ENCODE measurements around the gene ANKRD63. TPM values are rescaled to one million over a fixed set of nuclear protein-coding genes. Genes with fewer than 3 reads are reported as not detected.

Gene ANKRD63
- total RNA-seq, 1 donor from 2014 or later = not detected

- Mint-ChIP-seq H3K4me1 (peaks cover 70% of the 10 kb centered on the region), H3K36me3 (no peaks in the 10 kb centered on the region), H3K27me3 (ENCODE audit: insufficient read depth, low read depth) (peaks cover 24% of the 10 kb centered on the region), H3K9me3 (no peaks in the 10 kb centered on the region), H3K27ac (peak overlapping the region; percentile 95), H3K4me3 (peak overlapping the region; percentile 50)
- H3K27me3 ChIP-seq = peaks cover 59% of the 10 kb centered on the region
- TF ChIP-seq EZH2phosphoT487 (IDR thresholded peaks at IDR 0.05) = no peak
- TF ChIP-seq CTCF (IDR thresholded peaks at IDR 0.05) = no peak
- TF ChIP-seq EZH2 (IDR thresholded peaks at IDR 0.05) = no peak
- no peak overlapping the region for H3K27ac ChIP-seq
- H3K9me3 ChIP-seq (ENCODE audit: low read depth) = no peaks in the 10 kb centered on the region
- no peak overlapping the region for H3K4me3 ChIP-seq
- H4K20me1 ChIP-seq (ENCODE audit: low read depth) = no peaks in the 10 kb centered on the region
- no peaks in the 10 kb centered on the region for H3K79me2 ChIP-seq (ENCODE audit: low read depth)
- no peak overlapping the region for H2AFZ ChIP-seq (replicated peaks)
- no peak overlapping the region for H3K4me2 ChIP-seq
- DNase-seq (ENCODE audit: low spot score) = no peak
- H3K4me1 ChIP-seq = peaks cover 27% of the 10 kb centered on the region
- no peak overlapping the region for H3K9ac ChIP-seq
- peaks cover 12% of the 10 kb centered on the region for H3F3A ChIP-seq (ENCODE audit: low read depth)
- no peaks in the 10 kb centered on the region for H3K36me3 ChIP-seq
These were observed 10.1 kb upstream of the ANKRD63 start for GRCh38 chr15:40293006-40293405.

- H4K20me1 ChIP-seq (ENCODE audit: low read depth) = no peaks in the 10 kb centered on the region
- no peak overlapping the region for H3K27ac Mint-ChIP-seq
- H3F3A ChIP-seq (ENCODE audit: low read depth) = peaks cover 12% of the 10 kb centered on the region
- no peak overlapping the region for H3K4me3 ChIP-seq
- no peaks in the 10 kb centered on the region for H3K36me3 Mint-ChIP-seq
- peaks cover 66% of the 10 kb centered on the region for H3K27me3 ChIP-seq
- no peak overlapping the region for H3K9ac ChIP-seq
- H2AFZ ChIP-seq (replicated peaks) = no peak overlapping the region
- H3K36me3 ChIP-seq = no peaks in the 10 kb centered on the region
- peaks cover 27% of the 10 kb centered on the region for H3K4me1 ChIP-seq
- no peaks in the 10 kb centered on the region for H3K9me3 Mint-ChIP-seq
- no peaks in the 10 kb centered on the region for H3K9me3 ChIP-seq (ENCODE audit: low read depth)
- H3K79me2 ChIP-seq (ENCODE audit: low read depth) = no peaks in the 10 kb centered on the region
- no peak for TF ChIP-seq CTCF (IDR thresholded peaks at IDR 0.05)
- no peak for TF ChIP-seq EZH2phosphoT487 (IDR thresholded peaks at IDR 0.05)
- no peak for TF ChIP-seq EZH2 (IDR thresholded peaks at IDR 0.05)
- no peak for DNase-seq (ENCODE audit: low spot score)
- H3K4me3 Mint-ChIP-seq = no peak overlapping the region
- H3K4me2 ChIP-seq = no peak overlapping the region
- H3K27me3 Mint-ChIP-seq (ENCODE audit: insufficient read depth, low read depth) = peaks cover 24% of the 10 kb centered on the region
- H3K4me1 Mint-ChIP-seq = peaks cover 66% of the 10 kb centered on the region
- H3K27ac ChIP-seq = no peak overlapping the region
These were observed 9.4 kb upstream of the ANKRD63 start for GRCh38 chr15:40292246-40292645.

DNA sequence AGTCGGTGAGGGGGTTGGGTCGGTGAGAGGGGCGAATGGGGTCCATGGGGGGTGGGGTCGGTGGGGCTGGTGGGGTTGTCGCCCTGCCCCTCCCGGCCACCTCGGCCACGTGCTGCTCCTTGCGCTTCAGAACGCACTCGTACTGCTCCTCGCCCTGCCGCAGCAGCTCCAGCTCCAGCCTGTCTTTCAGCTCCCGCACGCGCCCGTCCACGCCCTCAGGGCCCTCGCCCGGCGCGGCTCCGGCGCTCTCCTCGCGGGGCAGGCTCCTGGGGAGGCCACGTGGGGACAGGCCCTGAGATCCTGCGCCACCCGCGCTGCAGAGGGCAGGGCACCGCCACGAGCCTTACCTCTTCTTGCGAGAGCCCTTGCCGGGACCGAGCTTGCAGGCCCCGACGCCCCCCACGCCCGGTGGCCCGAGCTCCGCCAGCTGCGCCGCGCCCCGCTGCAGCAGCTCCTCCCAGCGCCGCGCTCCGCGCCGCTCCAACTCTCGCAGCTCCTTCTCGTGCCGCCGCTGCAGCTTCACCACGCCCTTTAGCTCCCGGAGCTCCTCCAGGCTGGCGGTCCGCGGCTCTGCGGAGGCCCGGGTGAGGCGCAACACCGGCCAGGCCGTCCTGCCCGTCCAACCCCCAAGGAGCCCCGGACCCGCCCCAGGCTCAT is 8.2 kb upstream of the ANKRD63 start:
- Histone ChIP-seq H3K27me3 (peaks cover 78% of the 10 kb centered on the region), H3F3A (ENCODE audit: low read depth) (peaks cover 12% of the 10 kb centered on the region), H3K27ac (no peak overlapping the region), H3K4me1 (peaks cover 27% of the 10 kb centered on the region), H3K9me3 (ENCODE audit: low read depth) (no peaks in the 10 kb centered on the region), H3K4me3 (peak overlapping the region; percentile 41), H2AFZ (replicated peaks) (peak overlapping the region; percentile 87), H3K4me2 (peak overlapping the region; percentile 83), H4K20me1 (ENCODE audit: low read depth) (no peaks in the 10 kb centered on the region), H3K36me3 (no peaks in the 10 kb centered on the region), H3K9ac (no peak overlapping the region), H3K79me2 (ENCODE audit: low read depth) (no peaks in the 10 kb centered on the region)
- Mint-ChIP-seq H3K27me3 (ENCODE audit: insufficient read depth, low read depth) (peaks cover 22% of the 10 kb centered on the region), H3K9me3 (no peaks in the 10 kb centered on the region), H3K36me3 (no peaks in the 10 kb centered on the region), H3K27ac (no peak overlapping the region), H3K4me3 (no peak overlapping the region), H3K4me1 (peaks cover 60% of the 10 kb centered on the region)
- peak; percentile 87 for DNase-seq (ENCODE audit: low spot score)
- peak; percentile 51 for TF ChIP-seq EZH2phosphoT487 (IDR thresholded peaks at IDR 0.05)
- TF ChIP-seq CTCF (IDR thresholded peaks at IDR 0.05) = no peak
- peak; percentile 27 for TF ChIP-seq EZH2 (IDR thresholded peaks at IDR 0.05)
